Neural cell (in vitro differentiated cells): Measurements from ENCODE around the gene SUN1. TPM values are rescaled to one million over a fixed set of nuclear protein-coding genes. Genes with fewer than 3 reads are reported as not detected.

Experiments
- H2AFZ ChIP-seq: fragments of 200-600, 300-800 bp; sonication (generic), shearing (Covaris generic); 2 replicates; pipeline ENCODE4 v1.6.0; 2014; ENCODE audit warnings: low read depth, mild to moderate bottlenecking, antibody characterized with exemption, low read length, moderate library complexity
- H3F3A ChIP-seq: fragments of 200-600 bp; shearing (Covaris generic); 2 replicates; pipeline ENCODE4 v1.6.1; 2016; ENCODE audit warnings: mild to moderate bottlenecking, moderate library complexity, mixed read lengths, antibody characterized with exemption, low read length; ENCODE audit not compliant: insufficient read depth, poor library complexity, severe bottlenecking
- H3K27ac ChIP-seq: fragments of 200-600, 300-800 bp; sonication (generic), shearing (Covaris generic); 2 replicates; pipeline ENCODE4 v1.5.1; 2014; ENCODE audit warnings: mild to moderate bottlenecking, low read length, moderate library complexity
- H3K27me3 ChIP-seq: fragments of 300-800, 200-600 bp; sonication (generic), shearing (Covaris generic); 2 replicates; pipeline ENCODE4 v1.6.0; 2014; ENCODE audit warnings: mild to moderate bottlenecking, low read depth, low read length, moderate library complexity; ENCODE audit not compliant: insufficient read depth
- H3K36me3 ChIP-seq: fragments of 300-800, 200-600 bp; sonication (generic), shearing (Covaris generic); 2 replicates; pipeline ENCODE4 v1.5.1; 2014; ENCODE audit warnings: mild to moderate bottlenecking, antibody characterized with exemption, low read length, moderate library complexity; ENCODE audit not compliant: insufficient read depth
- H3K4me2 ChIP-seq: fragments of 300-800, 200-600 bp; sonication (generic), shearing (Covaris generic); 2 replicates; pipeline ENCODE4 v1.6.0; 2014; ENCODE audit warnings: mild to moderate bottlenecking, low read length
- H3K4me3 ChIP-seq: fragments of 300-800, 200-600 bp; sonication (generic), shearing (Covaris generic); 2 replicates; pipeline ENCODE4 v1.5.1; 2014; ENCODE audit warnings: mild to moderate bottlenecking, low read length, moderate library complexity
- H3K79me2 ChIP-seq: fragments of 200-600 bp; shearing (Covaris generic); replicated peaks from 2 replicates; pipeline ENCODE4 v1.6.0; 2014; ENCODE audit warnings: mild to moderate bottlenecking, low read length, moderate library complexity; ENCODE audit not compliant: insufficient read depth
- H3K9ac ChIP-seq: fragments of 300-800, 200-600 bp; sonication (generic), shearing (Covaris generic); 2 replicates; pipeline ENCODE4 v1.6.1; 2016; ENCODE audit warnings: mild to moderate bottlenecking, low read length, mixed read lengths
- H3K9me2 ChIP-seq: fragments of 200-600 bp; shearing (Covaris generic); 2 replicates; pipeline ENCODE4 v1.6.1; 2016; ENCODE audit warnings: mild to moderate bottlenecking, low read length, mixed read lengths; ENCODE audit not compliant: insufficient read depth
- H3K9me3 ChIP-seq: fragments of 200-600, 300-800 bp; sonication (generic), shearing (Covaris generic); 2 replicates; pipeline ENCODE4 v1.6.1; 2016; ENCODE audit warnings: mild to moderate bottlenecking, mixed run types, low read length, moderate library complexity, mixed read lengths
- H4K20me1 ChIP-seq: fragments of 200-600 bp; shearing (Covaris generic); 2 replicates; pipeline ENCODE4 v1.6.1; 2016; ENCODE audit warnings: mild to moderate bottlenecking, mixed run types; ENCODE audit not compliant: insufficient read depth
- EP300 ChIP-seq: fragments of 450-650 bp; conservative IDR thresholded peaks from 2 replicates; pipeline ENCODE4 v1.6.1; 2014; ENCODE audit warnings: antibody characterized with exemption, mild to moderate bottlenecking, moderate library complexity; ENCODE audit not compliant: poor library complexity, severe bottlenecking
- MXI1 ChIP-seq: fragments of 450-650 bp; conservative IDR thresholded peaks from 2 replicates; pipeline ENCODE4 v1.6.1; 2014; ENCODE audit warnings: antibody characterized with exemption, mild to moderate bottlenecking; ENCODE audit not compliant: poor library complexity, severe bottlenecking
- POLR2AphosphoS5 ChIP-seq: IDR thresholded peaks from 2 replicates; pipeline ENCODE4 v1.6.1; 2012
- REST ChIP-seq: IDR thresholded peaks from 2 replicates; pipeline ENCODE4 v1.6.1; 2012; ENCODE audit warnings: borderline replicate concordance
- SMC3 ChIP-seq: fragments of 450-650 bp; conservative IDR thresholded peaks from 2 replicates; pipeline ENCODE4 v1.6.1; 2014; ENCODE audit warnings: antibody characterized with exemption, mild to moderate bottlenecking, moderate library complexity; ENCODE audit not compliant: poor library complexity
- TAF1 ChIP-seq: IDR thresholded peaks from 2 replicates; pipeline ENCODE4 v1.6.1; 2012; ENCODE audit warnings: low read depth
- polyA plus RNA-seq: library from polyadenylated mRNA; depleted of rRNA; stranded (reverse); fragments of >200 nt; gene quantifications from 2 replicates; pipeline ENCODE4 v1.2.3, GENCODE V29; 2014
- TF ChIP-seq, protein P1 (sequence below): fragments of 450-650 bp; IDR thresholded peaks from 2 replicates; pipeline ENCODE4 v1.5.1; 2014; ENCODE audit warnings: antibody characterized with exemption, mild to moderate bottlenecking, moderate library complexity; ENCODE audit not compliant: poor library complexity, severe bottlenecking

SUN1 gene
- polyA plus RNA-seq, 1 donor from 2014 or later, result 309 TPM

- Histone ChIP-seq H3K4me3 (no peak overlapping the region), H4K20me1 (no peaks in the 10 kb centered on the region), H3K79me2 (no peaks in the 10 kb centered on the region), H3K9me3 (no peaks in the 10 kb centered on the region), H3K36me3 (no peaks in the 10 kb centered on the region), H3K9ac (no peak overlapping the region), H3K9me2 (no peaks in the 10 kb centered on the region), H3F3A (no peaks in the 10 kb centered on the region), H3K27ac (no peak overlapping the region), H3K27me3 (no peaks in the 10 kb centered on the region), H3K4me2 (no peak overlapping the region), H2AFZ (no peak overlapping the region)
- TF ChIP-seq EP300 (no peak), POLR2AphosphoS5 (peak; percentile 2), SMC3 (no peak), MXI1 (no peak), REST (no peak)
- TF ChIP-seq, protein P1, sequence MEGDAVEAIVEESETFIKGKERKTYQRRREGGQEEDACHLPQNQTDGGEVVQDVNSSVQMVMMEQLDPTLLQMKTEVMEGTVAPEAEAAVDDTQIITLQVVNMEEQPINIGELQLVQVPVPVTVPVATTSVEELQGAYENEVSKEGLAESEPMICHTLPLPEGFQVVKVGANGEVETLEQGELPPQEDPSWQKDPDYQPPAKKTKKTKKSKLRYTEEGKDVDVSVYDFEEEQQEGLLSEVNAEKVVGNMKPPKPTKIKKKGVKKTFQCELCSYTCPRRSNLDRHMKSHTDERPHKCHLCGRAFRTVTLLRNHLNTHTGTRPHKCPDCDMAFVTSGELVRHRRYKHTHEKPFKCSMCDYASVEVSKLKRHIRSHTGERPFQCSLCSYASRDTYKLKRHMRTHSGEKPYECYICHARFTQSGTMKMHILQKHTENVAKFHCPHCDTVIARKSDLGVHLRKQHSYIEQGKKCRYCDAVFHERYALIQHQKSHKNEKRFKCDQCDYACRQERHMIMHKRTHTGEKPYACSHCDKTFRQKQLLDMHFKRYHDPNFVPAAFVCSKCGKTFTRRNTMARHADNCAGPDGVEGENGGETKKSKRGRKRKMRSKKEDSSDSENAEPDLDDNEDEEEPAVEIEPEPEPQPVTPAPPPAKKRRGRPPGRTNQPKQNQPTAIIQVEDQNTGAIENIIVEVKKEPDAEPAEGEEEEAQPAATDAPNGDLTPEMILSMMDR, result no peak
These were observed 64.2 kb downstream of the SUN1 start for GRCh38 chr7:896346-897075.

GRCh38 chr7:897086-897485, 64.8 kb downstream of the SUN1 start:
- Histone ChIP-seq H3K79me2 (no peaks in the 10 kb centered on the region), H3K9me2 (no peaks in the 10 kb centered on the region), H3F3A (no peaks in the 10 kb centered on the region), H3K9me3 (no peaks in the 10 kb centered on the region), H4K20me1 (no peaks in the 10 kb centered on the region), H3K27me3 (no peaks in the 10 kb centered on the region), H3K4me3 (no peak overlapping the region), H3K36me3 (no peaks in the 10 kb centered on the region), H2AFZ (no peak overlapping the region), H3K9ac (no peak overlapping the region), H3K27ac (no peak overlapping the region), H3K4me2 (no peak overlapping the region)
- TF ChIP-seq TAF1, result no peak
- no peak for TF ChIP-seq POLR2AphosphoS5
- TF ChIP-seq EP300, result no peak
- TF ChIP-seq, protein P1, result no peak
